A549 treated with CORT108297 at 1 μM for 4 hours (cell line): Measurements from ENCODE around the gene LRRC37A3. TPM values are rescaled to one million over a fixed set of nuclear protein-coding genes. Genes with fewer than 3 reads are reported as not detected.

ENCODE experiments used
- total RNA-seq: library from RNA; stranded (reverse); fragments of 200-300 nt; extraction: Qiagen RNA extraction; gene quantifications from 5 replicates; pipeline ENCODE4 v1.2.3, GENCODE V29; 2022

The LRRC37A3 gene
- total RNA-seq, result 1.5 to 2.5 TPM (median 2.3 TPM) in 5 replicates

GRCh38 chr17:64919289-64920025, at the start of gene LRRC37A3:
LRRC37A3 (minus strand) TSS chr17:64919478; CDS start chr17:64897257, 22,221 bp downstream.

Other genes with a start within 250 kb of the LRRC37A3 start
- 32.9 to 42.7 TPM (median 36.2 TPM) in 5 replicates for gene GNA13, start 137.3 kb upstream of the LRRC37A3 start, total RNA-seq
- gene RGS9, start 217.9 kb upstream of the LRRC37A3 start, total RNA-seq, result 6.0 to 7.4 TPM (median 6.0 TPM) in 5 replicates